GM21360 (cell line): ENCODE data around the gene IKZF3.
"Not testable (repeated sequence)": the region's sequence is repeated elsewhere in the genome, so short reads cannot be mapped to it uniquely, and the experiment has no call there.

Experiments used
- ATAC-seq: cut with Tn5 transposase; IDR thresholded peaks from one replicate; pipeline ENCODE4 v1.9.1; 2021; ENCODE audit warnings: mild to moderate bottlenecking, moderate library complexity; ENCODE audit not compliant: unreplicated experiment

The IKZF3 gene

DNA sequence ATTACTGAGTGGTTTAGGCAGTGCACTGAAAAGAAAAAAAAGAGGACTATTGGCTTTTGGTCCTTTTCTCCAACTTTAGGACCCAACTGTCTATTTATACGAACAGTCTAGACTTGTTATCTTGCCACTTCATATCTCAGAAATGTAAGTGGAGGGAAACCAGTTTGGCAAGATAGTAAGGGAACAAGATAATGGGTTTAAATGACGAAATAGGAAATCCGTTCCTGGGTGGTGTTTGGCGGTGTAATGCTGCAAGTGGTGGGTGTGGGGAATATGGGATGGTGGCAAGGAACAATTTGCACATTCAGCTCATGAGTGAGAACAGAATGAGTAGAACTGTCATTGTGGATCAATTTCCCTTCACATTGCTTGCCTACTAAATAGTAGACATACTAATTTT, 81.6 kb downstream of the IKZF3 start:
- ATAC-seq = no peak

DNA sequence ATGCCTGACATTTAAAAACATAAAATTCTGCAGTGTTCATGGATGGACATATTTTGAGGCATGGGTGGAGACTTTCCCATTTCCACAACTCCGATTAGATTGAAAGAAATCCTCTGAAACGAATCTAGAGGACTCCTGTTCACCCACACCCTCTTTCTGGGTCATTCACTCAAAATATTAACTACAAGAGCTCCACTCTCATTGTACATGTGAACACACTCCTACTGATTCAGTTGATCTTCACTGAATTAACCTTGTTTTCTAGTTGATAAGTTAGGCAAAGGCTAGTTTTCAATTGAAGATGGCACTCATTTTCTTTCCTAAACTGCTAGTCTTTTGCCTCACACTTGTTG, 82.3 kb downstream of the IKZF3 start:
- no peak for ATAC-seq

DNA sequence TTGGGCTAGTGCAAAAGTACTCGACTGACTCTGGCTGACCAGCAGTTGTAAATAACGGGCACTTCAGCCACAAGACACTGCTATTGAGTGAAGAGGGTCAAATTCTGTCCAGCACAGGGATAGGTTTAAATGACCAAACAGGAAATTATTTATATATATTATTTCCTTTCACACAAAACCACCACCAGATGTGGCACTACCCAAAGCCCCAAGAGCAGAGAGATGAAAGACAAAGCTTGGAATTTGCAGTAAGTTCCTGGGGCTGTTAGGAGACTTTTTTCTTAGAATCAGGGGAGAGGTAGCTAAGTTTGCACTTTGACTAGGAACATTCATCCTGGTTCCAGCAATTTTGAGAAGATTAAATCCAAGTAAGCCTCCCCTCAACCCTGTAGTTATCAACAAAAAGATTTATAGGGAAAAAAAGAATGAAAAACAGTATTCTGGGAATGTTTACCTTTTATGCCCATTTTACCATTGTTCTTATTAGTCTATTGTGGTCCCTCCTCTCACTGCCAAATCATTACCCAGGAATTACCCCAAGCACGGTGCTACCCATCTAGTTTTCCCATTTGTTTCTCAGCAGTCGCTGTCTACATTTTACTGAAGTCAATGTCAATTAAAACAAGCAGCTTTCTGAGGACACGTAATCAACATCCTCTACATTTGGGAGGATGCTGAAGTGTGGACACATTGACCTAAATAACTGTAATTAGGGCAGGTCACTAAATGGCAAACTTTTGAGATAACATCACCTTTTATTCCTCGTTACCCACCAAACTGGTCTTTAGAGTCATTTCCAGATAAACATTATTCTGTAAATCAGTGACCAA, 82.9 kb downstream of the IKZF3 start:
- no peak for ATAC-seq

DNA sequence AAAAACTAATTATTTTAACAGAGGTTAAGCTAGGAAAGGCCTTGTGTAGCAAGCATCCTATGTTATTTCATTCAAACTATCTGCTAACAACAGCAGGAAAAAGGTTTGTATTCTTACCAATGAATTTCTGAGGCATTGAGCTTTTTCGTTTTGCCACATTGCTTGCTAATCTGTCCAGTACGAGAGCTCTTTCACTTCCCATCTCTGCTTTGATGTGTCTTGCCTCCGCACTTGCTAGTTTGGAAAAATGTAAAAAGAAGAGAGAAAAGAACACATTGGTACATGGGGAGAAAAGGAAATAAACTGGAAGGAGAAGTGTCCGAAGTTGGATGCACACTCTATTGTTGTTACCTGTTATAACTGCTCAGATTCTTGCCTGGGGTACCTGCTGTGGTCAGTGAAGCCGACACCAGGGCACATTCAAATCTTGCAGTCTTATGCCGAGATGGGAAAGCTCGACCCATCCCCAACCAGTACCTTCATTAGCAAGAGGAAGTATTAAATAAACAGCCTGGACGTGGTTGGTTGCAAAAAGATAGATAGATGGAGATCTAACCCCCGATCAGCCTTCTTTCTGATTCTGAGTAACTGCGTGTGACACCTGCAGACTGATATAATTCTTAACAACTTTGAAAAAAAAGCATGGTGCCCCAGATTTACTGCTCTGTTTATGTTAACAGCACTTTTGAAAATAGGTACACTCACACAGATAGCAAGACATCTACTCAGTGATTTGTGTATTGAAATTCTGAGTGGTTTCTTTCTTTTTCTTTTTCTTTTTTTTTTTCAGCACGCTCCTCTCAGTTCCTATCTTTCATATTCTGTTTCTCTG, 86.4 kb downstream of the IKZF3 start:
- no peak for ATAC-seq

DNA sequence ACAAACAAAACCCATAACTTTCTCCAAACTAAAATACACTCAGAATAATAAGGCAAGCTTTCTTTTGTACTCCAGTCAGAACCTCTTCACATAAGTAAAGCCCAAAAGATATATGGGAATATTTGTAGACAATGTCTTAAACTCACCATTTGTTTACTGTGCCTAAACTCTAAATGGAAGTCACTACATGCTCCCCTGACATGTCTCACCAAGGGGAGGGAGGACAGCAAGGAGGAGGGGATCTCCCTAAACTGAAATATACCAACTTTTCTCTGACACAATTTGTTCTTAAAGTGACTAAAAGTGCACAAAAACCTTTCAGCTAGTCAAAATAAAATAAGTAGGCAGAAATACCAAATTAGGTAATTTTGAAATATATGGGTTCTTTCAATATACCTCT, 87.9 kb downstream of the IKZF3 start:
- ATAC-seq = no peak

DNA sequence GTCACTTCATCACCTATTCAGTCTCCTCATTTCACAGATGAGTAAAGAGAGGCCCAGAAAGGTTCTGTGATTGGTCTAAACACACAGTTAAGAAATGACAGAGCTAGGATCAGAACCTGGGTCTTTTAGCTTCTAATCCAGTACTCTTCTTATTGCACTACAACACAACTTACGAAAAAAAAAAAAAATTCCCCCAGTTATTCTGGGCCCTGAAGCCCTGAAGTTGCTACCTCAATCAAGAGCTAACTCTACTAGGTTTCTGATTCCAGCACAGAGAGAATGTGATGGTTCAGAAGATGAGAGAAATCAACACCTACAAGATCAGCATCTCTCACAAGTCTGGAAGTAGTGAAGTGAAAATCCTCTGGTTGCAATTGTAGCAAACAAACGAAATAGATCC, 89.1 kb downstream of the IKZF3 start:
- ATAC-seq = no peak

DNA sequence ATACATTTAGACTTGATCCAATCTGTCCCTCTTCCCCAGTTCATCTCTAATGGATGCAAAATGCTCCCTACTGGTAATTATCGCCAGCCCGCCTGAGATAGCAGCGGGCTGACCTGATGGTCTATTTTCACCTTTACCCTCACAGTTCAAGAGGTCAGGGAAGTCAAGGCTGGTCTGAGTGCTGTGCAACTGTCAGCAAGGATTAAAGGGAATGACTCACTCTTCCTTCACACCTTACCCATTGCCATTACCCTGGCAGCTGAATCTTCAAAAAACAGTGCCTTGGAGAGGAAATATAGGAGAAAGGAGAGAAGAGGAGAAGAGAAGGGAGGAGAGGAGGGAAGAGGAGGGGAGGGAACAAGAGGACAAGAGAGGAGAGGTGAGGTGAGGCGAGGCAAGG, 90.1 kb downstream of the IKZF3 start:
- no peak for ATAC-seq

DNA sequence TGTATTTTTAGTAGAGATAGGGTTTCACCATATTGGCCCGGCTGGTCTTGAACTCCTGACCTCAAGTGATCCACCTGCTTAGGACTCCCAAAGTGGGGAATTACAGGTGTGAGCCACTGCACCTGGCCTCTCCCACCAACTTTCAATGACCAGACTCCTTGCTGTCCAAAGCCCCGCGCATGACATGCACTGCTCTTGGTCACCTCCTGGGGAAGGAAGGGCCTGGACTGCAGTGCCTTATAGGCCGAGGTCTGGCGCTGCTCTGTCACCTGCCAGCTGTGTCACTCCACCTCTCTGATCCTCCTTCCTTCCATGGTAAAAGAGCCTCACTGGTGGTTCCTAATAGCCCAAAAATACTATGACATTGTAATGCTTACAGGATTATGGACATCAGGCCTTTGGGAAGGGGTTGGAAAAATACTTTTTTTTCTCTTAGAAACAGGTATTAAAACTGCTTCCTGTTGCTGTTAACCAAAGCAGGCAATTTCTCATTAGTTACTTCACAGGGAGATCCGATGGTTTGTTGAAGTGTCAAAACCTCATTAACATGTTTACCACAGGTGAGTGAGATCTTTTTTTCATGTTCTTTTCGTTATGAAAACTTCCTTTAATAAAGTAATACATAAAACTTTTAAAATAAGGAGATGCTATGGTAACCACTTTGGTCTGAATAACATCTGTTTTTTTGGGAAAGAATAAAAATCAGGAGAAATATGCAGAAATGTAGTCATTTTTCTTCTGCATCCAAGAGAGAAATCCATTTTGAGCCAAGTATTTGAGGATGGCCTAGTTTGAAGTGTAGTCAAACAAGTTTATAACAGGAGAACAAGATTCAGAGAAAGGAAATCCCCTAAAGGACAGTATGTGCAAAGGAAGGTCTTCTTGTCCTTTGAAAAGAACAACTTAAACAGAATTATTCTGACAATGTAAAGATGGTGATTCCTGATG, 90.9 kb downstream of the IKZF3 start:
- no peak for ATAC-seq

DNA sequence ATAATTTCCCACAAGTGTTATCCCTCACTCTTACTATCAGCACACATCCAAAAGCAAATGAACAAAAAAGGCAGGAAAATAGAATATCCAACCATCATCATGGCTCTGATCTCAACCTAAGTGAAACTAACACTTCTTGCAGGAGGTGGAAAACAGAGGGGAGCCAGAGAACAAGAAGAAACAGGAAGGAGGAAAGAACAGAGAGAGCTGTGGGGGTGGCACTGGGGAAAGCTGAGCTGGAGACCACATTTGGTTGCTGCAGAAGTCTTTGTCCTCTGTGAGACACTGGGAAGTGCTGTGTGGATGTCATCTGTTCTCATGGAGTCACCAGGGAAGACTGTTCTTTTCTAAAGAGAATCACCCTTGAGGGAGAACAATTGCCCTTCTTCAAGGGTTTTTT, 91.7 kb downstream of the IKZF3 start:
- no peak for ATAC-seq

DNA sequence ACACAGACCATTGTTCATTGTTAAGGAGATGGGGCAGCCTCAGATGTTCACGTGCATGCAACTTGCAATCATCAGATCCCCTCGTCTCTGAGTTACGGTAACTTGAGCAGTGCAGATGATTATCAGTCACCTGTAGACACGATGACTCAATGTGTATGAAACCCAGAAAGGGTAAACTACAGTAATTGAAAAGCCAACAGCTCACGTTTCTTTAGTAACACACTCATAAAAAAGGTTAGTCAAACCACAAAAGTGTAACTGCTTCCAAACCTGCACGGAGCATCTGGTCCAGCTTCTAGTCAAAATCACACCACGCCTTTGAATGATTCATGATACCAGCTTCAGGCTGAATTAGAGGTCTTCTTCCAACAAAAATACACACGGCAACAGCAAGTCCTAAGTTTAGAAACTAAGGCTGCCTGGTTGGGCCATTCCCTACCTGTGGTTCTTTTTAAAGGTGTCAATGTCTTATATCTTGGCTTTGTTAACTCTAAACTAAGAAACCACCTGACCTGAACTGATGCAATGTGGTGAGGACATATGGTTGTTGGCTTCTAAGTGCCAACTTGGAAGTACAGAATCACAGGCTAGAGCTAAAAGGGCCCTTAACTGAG, 94.0 kb downstream of the IKZF3 start:
- no peak for ATAC-seq

DNA sequence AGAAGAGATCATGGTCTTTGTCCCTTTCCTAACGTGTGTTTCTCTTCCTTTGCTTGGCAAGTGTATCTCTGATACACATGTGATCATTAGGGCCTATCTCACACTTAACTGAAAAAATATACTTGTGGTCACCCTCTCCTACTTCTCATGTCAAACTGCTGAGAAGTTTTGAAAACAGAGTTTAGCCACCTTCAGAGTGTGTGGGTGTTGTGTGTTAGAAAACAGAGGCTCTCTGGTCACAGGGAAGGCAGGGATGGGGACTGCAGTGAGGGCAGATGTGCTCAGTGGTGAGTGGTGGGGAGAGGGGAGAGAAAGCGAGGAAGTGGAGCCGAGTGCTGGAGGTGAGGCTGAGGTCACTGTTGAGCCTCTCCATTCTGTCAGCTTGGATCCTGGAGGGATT, 97.0 kb downstream of the IKZF3 start:
- no peak for ATAC-seq

DNA sequence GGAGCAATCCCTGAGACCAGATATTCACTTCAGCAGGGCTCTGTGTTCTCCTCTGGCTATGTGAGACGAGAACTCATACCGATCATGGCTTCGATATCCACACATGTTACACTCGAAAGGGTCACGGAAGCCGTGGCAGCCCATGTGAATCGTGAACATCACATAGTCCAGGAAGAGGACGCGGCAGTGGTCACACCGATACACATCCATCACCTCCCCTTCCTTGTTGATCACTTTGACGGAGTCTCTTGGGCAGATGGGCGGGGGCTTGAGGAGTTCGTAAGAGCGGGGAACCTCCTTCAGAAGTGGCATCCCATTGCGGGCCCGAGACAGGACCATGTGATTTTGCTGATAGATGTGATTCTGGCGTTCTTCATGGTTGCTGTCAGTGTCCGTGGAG, 98.3 kb downstream of the IKZF3 start:
- ATAC-seq = no peak

DNA sequence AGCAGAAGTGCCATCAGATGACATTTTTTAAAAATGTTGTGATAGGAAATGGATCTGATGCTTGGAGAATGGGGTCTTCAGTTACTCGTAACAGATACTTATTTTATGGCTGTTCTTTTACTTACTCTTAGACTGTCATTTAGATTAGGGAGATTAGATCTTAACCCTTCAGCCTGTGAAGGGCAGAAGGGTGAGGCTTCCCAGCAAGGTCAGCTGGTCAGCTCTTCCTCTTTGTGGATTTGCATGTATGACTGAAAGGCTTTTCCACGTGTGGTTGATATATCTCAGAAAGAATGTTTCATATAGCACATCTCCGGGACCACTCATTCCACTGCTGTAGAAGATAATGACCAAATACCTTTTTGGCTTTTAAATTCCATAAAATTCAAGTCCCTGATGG, 98.9 kb downstream of the IKZF3 start:
- ATAC-seq = no peak

DNA sequence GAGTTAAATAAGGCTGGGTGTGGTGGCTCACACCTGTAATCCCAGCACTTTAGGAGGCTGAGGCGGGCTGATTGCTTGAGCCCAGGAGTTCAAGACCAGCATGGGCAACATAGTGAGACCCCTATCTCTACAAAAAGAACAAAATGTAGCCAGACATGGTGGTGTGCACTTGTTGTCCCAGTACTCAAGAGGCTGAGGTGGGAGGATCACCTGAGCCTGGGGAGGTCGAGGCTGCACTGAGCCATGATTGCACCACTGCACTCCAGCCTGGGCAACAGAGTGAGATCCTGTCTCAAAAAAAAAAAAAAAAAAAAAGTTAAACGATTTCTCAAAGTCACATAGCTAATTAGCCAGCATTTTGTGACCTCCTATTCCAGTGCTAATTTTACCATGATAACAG, 99.9 kb downstream of the IKZF3 start:
- ATAC-seq = not testable (repeated sequence)

DNA sequence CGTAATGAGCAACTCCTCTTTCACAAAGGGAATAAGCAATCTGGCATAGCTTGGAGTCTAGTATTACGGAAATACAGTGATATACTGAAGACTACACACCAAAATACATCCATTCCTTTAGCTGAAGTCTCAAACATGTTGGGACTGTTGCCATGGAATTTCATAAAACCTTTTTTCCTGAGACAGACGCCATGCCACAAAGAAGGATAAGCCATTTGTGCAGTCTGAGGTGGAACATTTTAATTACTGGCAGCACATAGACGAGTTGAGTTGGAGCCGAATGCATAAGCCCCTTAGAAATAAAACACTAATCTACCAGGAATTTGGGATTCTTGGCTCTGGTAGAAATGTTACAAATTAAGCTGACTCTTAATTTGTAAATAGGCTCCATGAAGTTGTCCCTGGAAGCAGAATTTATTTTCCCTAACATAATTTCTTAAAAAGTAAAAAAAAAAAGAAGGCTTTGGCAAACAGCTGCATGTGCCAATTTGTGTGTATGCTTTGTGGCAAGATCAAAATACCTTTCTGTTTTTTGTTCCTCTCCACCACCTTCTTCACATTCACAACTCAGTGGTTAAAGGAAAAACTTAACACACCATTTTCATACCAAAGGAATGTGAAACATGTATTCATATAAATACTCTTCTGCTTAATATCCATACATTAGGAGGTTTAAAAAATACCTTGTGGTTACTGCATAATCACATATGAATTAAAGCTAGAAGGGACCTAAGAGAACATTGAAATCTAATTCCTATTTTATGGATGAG, 100.9 kb downstream of the IKZF3 start:
- no peak for ATAC-seq

DNA sequence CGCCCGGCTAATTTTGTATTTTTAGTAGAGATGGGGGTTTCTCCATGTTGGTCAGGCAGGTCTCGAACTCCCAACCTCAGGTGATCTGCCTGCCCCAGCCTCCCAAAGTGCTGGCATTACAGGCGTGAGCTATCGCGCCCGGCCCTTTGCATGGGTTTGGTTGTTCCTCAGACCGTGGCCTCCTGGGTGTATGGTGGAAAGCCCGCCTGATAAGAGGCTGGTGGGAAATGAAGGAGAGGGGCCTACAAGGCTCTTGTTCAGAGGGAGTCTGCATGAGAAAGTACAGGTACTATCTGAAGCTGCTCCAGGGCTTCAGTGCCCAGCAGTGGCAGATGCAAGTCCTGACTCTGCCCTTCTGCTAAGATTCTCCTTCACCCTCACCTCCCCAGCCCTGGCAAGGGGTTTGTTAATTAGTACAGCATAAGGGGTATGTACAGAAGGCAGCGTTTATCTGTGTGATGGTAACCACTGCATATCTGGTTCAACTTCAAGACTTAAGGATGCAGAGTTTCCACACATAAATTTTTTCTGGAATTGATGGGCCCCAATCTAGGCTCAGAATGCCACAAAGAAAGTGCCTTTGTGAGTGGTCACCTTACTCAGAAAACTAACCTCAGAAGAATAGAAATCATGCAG, 102.1 kb downstream of the IKZF3 start:
- no peak for ATAC-seq

DNA sequence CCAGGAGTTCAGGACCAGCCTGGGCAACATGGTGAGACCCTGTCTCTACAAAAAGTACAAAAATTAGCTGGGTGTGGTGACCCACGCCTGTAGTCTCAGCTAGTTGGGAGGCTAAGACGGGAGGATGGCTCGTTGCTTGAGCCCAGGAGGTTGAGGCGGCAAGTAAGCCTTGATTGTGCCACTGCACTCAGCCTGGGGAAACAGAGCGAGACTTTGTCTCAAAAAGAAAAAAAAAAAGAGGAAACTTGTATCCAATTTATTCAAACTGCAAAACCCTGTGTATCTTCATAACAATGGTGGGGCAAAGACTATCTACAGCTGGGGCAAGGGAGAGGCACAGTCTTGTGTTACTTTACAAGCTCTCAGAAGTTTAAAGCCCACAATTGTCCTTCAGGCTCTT, 104.9 kb downstream of the IKZF3 start:
- ATAC-seq = no peak

DNA sequence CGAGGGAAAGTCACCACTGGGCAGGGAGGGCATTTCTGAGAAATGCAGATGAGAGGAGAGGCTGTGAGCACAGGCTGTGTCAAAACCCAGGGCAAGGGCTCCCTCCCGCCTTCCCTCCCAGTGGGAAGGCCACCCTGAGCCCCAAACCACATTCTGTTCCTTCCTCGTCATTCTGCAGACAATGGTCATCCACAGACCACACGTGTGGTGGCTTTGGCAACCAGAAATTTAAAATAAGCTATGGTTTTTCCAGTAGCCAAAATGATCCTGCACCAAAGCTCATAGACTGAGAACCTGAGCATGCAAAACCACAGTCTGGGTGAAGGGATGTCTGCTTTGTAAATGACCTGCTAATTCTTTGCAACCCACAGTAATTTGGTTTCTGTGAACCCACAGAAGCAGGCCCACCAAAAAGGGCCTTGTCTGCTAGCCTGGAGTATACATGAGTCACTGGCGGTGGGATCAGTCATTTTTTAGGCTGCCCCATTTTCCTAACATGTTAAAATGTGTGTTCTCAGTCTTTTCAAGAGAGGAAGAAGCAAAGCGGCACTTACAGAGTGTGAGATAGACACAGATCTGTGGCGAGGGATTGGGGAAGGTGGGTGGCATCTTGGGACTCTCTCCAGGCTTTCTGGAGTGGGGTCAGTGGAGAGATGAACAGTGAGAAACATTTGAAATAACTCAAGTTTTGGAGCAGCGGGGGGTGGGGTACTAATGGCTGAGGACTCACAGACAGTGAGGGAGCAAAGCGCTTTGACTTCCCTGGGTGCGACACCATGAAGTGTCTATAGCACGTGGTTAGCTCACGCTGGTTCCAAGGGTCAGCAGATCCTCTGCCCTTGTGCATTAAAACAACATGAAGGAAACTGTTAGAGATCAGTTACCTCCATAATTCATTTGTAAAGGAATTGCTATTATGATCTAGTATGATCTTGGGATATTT, 105.9 kb downstream of the IKZF3 start:
- ATAC-seq = no peak
